ENCODE measurements around the gene CYS1. TPM values are rescaled to one million over a fixed set of nuclear protein-coding genes. Genes with fewer than 3 reads are reported as not detected.
A peak's percentile ranks its signal among the peaks of the same experiment; 100 is the strongest.

Gene CYS1
- polyA plus RNA-seq, 2 of the 4 experiments (the other 2 are of a cell fraction): 0.68 to 1.1 TPM

- FAIRE-seq: no peak
- POLR2A ChIA-PET: no interaction called here
- CTCF ChIA-PET: interaction anchor here (0.7 to 27.5 kb wide), 8 partner anchors 14 to 357 kb away, joined by 3 to 612 read pairs (median 4); no protein-coding TSS in a partner anchor
- peak; percentile 22 for TF ChIP-seq MAFK (IDR thresholded peaks at IDR 0.05; ENCODE audit: partially characterized antibody)
- no peak for TF ChIP-seq SMC3 (IDR thresholded peaks at IDR 0.05)
- no peak overlapping the region for H3K4me3 ChIP-seq
- DNase-seq (ENCODE audit: low read depth in 1 of 2, low spot score in 1 of 2): no peak
- no peak for ATAC-seq
- no peak overlapping the region for H3K4me2 ChIP-seq
- peaks cover 7% of the 10 kb centered on the region; the same call in 1 of the 3 replicates for H3K4me1 ChIP-seq
- H3K9me3 ChIP-seq: no peaks in the 10 kb centered on the region
- 81% methylated on average over 5 of the region's 5 CpGs for WGBS (ENCODE audit: missing lambda C conversion rate)
- no peak overlapping the region for H3K27ac ChIP-seq
These were observed 3.2 kb downstream of the CYS1 start for GRCh38 chr2:10076988-10077527.

- H3K4me1 ChIP-seq: peaks cover 7% of the 10 kb centered on the region; the same call in 1 of the 3 replicates
- 76% methylated on average over 13 of the region's 13 CpGs for WGBS (ENCODE audit: missing lambda C conversion rate)
- H3K9me3 ChIP-seq: no peaks in the 10 kb centered on the region
- FAIRE-seq (no peak), ATAC-seq (no peak), DNase-seq (ENCODE audit: low read depth in 1 of 2, low spot score in 1 of 2) (no peak)
- H3K4me3 ChIP-seq: no peak overlapping the region
- no peak overlapping the region for H3K4me2 ChIP-seq
- TF ChIP-seq RFX5 (IDR thresholded peaks at IDR 0.05) (no peak), PHF8 (IDR thresholded peaks at IDR 0.05; ENCODE audit: borderline replicate concordance, low read depth) (no peak), SREBF2 (IDR thresholded peaks at IDR 0.05) (no peak), MAX (IDR thresholded peaks at IDR 0.05) (no peak), CHD4 (IDR thresholded peaks at IDR 0.05; ENCODE audit: borderline replicate concordance) (no peak), ELK1 (IDR thresholded peaks at IDR 0.05; ENCODE audit: low read depth, low read length) (no peak), EP300 (IDR thresholded peaks at IDR 0.05) (no peak), NPAS2 (CRISPR knock-in tag; IDR thresholded peaks at IDR 0.05; ENCODE audit: borderline replicate concordance) (no peak), ZFP36 (IDR thresholded peaks at IDR 0.05; ENCODE audit: borderline replicate concordance, partially characterized antibody) (no peak), ZSCAN20 (CRISPR knock-in tag; IDR thresholded peaks at IDR 0.05) (no peak), USF2 (IDR thresholded peaks at IDR 0.05) (no peak), FOSL2 (IDR thresholded peaks at IDR 0.05) (no peak), FOSL2 (CRISPR knock-in tag; IDR thresholded peaks at IDR 0.05) (no peak), POLR2A (IDR thresholded peaks at IDR 0.05; ENCODE audit: low read length) (no peak), CTCF (IDR thresholded peaks at IDR 0.05) (no peak), REST (IDR thresholded peaks at IDR 0.05) (no peak), HOXA7 (CRISPR knock-in tag; IDR thresholded peaks at IDR 0.05) (no peak), POLR2AphosphoS2 (conservative IDR thresholded peaks at IDR 0.05; ENCODE audit: low read length) (no peak), RCOR1 (IDR thresholded peaks at IDR 0.05; ENCODE audit: low read depth, low read length) (no peak), EHF (CRISPR knock-in tag; IDR thresholded peaks at IDR 0.05) (no peak), RAD21 (conservative IDR thresholded peaks at IDR 0.05 in 1 of 2, IDR thresholded peaks at IDR 0.05 in 1 of 2) (no peak)
- POLR2A ChIA-PET: no interaction called here
- CTCF ChIA-PET: interaction anchor here (0.6 to 27.5 kb wide), 7 partner anchors 15 to 498 kb away, joined by 3 to 612 read pairs (median 4); no protein-coding TSS in a partner anchor
- no peak overlapping the region for H3K27ac ChIP-seq
These were observed 3.7 kb downstream of the CYS1 start for GRCh38 chr2:10076511-10076910.
